ENCODE data around the gene EARS2. TPM values are rescaled to one million over a fixed set of nuclear protein-coding genes. Genes with fewer than 3 reads are reported as not detected.
"Not testable (repeated sequence)": the region's sequence is repeated elsewhere in the genome, so short reads cannot be mapped to it uniquely, and the experiment has no call there.

EARS2 gene
- total and polyA plus RNA-seq, 2 of the 8 experiments (the other 6 are each of a cell fraction or from before 2014, with no cell fraction given), result 47.8 to 111 TPM

DNA sequence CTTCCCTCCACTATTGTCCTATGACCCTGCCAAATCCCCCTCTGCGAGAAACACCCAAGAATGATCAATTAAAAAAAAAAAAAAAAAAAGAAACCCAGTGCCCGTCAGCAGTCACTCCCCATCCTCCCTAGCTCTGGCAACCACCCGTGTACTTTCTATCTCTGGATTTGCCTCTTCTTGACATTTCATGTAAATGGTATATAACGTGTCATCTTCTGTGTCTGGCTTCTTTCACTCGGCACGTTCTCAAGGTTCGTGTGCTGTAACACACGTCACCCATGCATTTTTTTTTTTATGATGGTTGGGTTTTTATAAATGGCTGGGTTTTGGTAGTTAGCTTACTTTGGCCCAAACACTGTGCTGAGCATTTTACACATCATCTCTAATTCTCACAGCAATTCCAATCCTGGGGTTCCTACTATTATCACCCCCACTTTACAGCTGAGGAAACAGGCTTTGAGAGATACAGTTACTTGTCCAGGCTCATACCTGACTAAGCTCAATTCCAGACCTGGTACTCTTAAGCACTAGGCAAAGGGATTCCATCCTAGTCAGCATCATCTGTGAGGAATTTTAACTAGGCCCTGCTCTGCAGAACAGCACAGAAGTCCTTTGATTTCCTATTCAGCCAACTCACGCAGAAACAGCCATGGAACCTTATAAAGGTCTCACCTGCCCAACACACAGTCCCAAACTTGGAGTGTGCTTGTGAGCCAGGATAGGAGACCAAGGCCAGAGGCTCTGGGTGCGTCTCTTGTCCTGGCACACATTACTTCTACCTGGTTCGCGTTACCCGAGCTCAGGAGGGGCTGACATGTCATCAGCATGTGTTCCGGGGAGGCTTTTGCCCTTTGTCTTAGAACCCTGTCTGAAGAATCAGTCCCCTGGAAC is 27.3 kb upstream of the EARS2 start (continued):
- TF ChIP-seq JUN (IDR thresholded peaks at IDR 0.05; ENCODE audit: low read depth, low read length), result no peak

DNA sequence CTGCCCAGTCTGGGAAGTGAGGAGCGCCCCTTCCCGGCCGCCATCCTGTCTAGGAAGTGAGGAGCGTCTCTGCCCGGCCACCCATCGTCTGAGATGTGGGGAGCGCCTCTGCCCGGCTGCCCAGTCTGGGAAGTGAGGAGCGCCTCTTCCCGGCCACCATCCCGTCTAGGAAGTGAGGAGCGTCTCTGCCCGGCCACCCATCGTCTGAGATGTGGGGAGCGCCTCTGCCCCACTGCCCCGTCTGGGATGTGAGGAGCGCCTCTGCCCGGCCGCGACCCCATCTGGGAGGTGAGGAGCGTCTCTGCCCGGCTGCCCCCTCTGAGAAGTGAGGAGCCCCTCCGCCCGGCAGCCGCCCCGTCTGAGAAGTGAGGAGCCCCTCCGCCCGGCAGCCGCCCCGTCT is 26.1 kb upstream of the EARS2 start:
- H2AK5ac ChIP-seq (ENCODE audit: low read depth, low read length); H4K8ac ChIP-seq (ENCODE audit: extremely low read depth, insufficient read depth, low read length); H3K23me2 ChIP-seq (ENCODE audit: low read depth, low read length); CTCF ChIA-PET (ENCODE audit: partially characterized antibody); H2BK15ac ChIP-seq (ENCODE audit: low read length); H3K9ac ChIP-seq (replicated peaks in 1 of 4; ENCODE audit: extremely low read depth in 1 of 4, low read depth in 3 of 4, low read length in 3 of 4); H2AFZ ChIP-seq (ENCODE audit: low read length); H2BK5ac ChIP-seq (ENCODE audit: low read depth, low read length); H3K4me1 ChIP-seq (replicated peaks in 1 of 4; ENCODE audit: control insufficient read depth in 3 of 4, insufficient read depth in 4 of 4, low read length in 3 of 4); H3K14ac ChIP-seq (ENCODE audit: insufficient read length); H3K23ac ChIP-seq (ENCODE audit: insufficient read length); H3K56ac ChIP-seq (replicated peaks; ENCODE audit: insufficient read length, low read depth, low read length); H2BK20ac ChIP-seq (ENCODE audit: low read length); H3K4ac ChIP-seq (replicated peaks; ENCODE audit: insufficient read length, low read depth, low read length); H3K9me3 ChIP-seq (ENCODE audit: insufficient read depth in 2 of 2, low read depth in 1 of 2, low read length in 1 of 2); H3K27ac ChIP-seq (ENCODE audit: low read depth, low read length); H3K79me1 ChIP-seq (ENCODE audit: low read depth, low read length); H3K27me3 ChIP-seq (replicated peaks in 1 of 4; ENCODE audit: control insufficient read depth in 3 of 4, extremely low read depth in 1 of 4, insufficient read depth in 3 of 4, low read length in 3 of 4); FAIRE-seq; DNase-seq (ENCODE audit: low read depth in 1 of 2, low spot score in 2 of 2); H3K4me3 ChIP-seq (ENCODE audit: extremely low read depth in 1 of 4, insufficient read depth in 2 of 4, low read depth in 3 of 4, low read length in 4 of 4); H2BK12ac ChIP-seq (ENCODE audit: low read depth, low read length); H3K18ac ChIP-seq (ENCODE audit: extremely low read depth, low read length); H2BK120ac ChIP-seq (replicated peaks; ENCODE audit: low read depth, low read length); H4K5ac ChIP-seq (ENCODE audit: insufficient read length, low read depth, low read length); H3K4me2 ChIP-seq (ENCODE audit: insufficient read depth in 1 of 2, low read depth in 2 of 2, low read length in 2 of 2); H4K91ac ChIP-seq (replicated peaks; ENCODE audit: insufficient read length, low read length): not testable (repeated sequence)
- POLR2A ChIA-PET (ENCODE audit: partially characterized antibody), result interaction anchor here (2.1 kb wide), 1 partner anchor 74 kb away, joined by 6 read pairs; no protein-coding TSS in a partner anchor
- WGBS, 2 experiments (ENCODE audit: extremely low coverage in 1 of 2, insufficient coverage in 1 of 2, insufficient read length in 1 of 2, insufficient replicate concordance in 2 of 2, low coverage in 1 of 2, low lambda C conversion rate in 2 of 2, missing lambda C conversion rate in 1 of 2), result 94% methylated on average over 18 of the region's 30 CpGs; no CpG with 5 or more reads in 1 of the 2 experiments
- peaks cover 0 to 12% of the 10 kb centered on the region in 2 experiments; a peak in 1 of 4 replicates for H3K79me2 ChIP-seq (ENCODE audit: control insufficient read depth in 1 of 2, insufficient read depth in 2 of 2, low read length in 2 of 2)
- peaks cover 7 to 16% of the 10 kb centered on the region in 2 experiments for H4K20me1 ChIP-seq (replicated peaks in 1 of 2; ENCODE audit: control insufficient read depth in 1 of 2, insufficient read depth in 2 of 2, low read length in 2 of 2)
- peaks cover 15 to 63% (median 41%) of the 10 kb centered on the region in 4 experiments; a peak in 7 of 8 replicates for H3K36me3 ChIP-seq (ENCODE audit: control insufficient read depth in 2 of 4, insufficient read depth in 4 of 4, low read length in 3 of 4)
